ENCODE results near the gene ABCB11. TPM values are rescaled to one million over a fixed set of nuclear protein-coding genes. Genes with fewer than 3 reads are reported as not detected.

ABCB11 gene
- total RNA-seq, 4 donors from 2014 or later = 0.13 TPM; not detected in 3

GRCh38 chr2:169005080-169005598 is 26.0 kb downstream of the ABCB11 start:
- Histone ChIP-seq H3K27ac (no peak overlapping the region), H3K9me3 (no peaks in the 10 kb centered on the region), H3K36me3 (no peaks in the 10 kb centered on the region), H3K4me3 (no peak overlapping the region), H3K4me1 (no peaks in the 10 kb centered on the region), H3K27me3 (no peaks in the 10 kb centered on the region)
- no peak for ATAC-seq
- TF ChIP-seq CTCF (IDR thresholded peaks at IDR 0.05) (no peak), POLR2AphosphoS5 (IDR thresholded peaks at IDR 0.05) (no peak), EP300 (IDR thresholded peaks at IDR 0.05) (no peak), POLR2A (IDR thresholded peaks at IDR 0.05) (no peak)
- 60% methylated on average over 1 of the region's 4 CpGs; no CpG with 5 or more reads in 1 of the 2 donors for WGBS, 2 donors (ENCODE audit: low coverage in 1 of 2)

GRCh38 chr2:169002161-169002738 is 28.9 kb downstream of the ABCB11 start:
- Histone ChIP-seq H3K4me1 (no peaks in the 10 kb centered on the region), H3K36me3 (no peaks in the 10 kb centered on the region), H3K27me3 (no peaks in the 10 kb centered on the region), H3K27ac (no peak overlapping the region), H3K4me3 (no peak overlapping the region), H3K9me3 (no peaks in the 10 kb centered on the region)
- 65 to 83% methylated on average over 2 to 3 of the region's 3 CpGs for WGBS, 2 donors (ENCODE audit: low coverage in 1 of 2)
- TF ChIP-seq POLR2AphosphoS5 (IDR thresholded peaks at IDR 0.05) (no peak), EP300 (IDR thresholded peaks at IDR 0.05) (no peak), POLR2A (IDR thresholded peaks at IDR 0.05) (no peak), CTCF (IDR thresholded peaks at IDR 0.05) (no peak)
- no peak for ATAC-seq

- TF ChIP-seq CTCF (IDR thresholded peaks at IDR 0.05) = no peak
- TF ChIP-seq POLR2A (IDR thresholded peaks at IDR 0.05) = no peak
- TF ChIP-seq POLR2AphosphoS5 (IDR thresholded peaks at IDR 0.05) = no peak
- no peak overlapping the region for H3K27ac ChIP-seq
- no peaks in the 10 kb centered on the region for H3K36me3 ChIP-seq
- 82 to 91% methylated on average over 4 to 5 of the region's 5 CpGs for WGBS, 2 donors (ENCODE audit: low coverage in 1 of 2)
- no peaks in the 10 kb centered on the region for H3K27me3 ChIP-seq
- no peaks in the 10 kb centered on the region for H3K9me3 ChIP-seq
- H3K4me3 ChIP-seq = no peak overlapping the region
- ATAC-seq = no peak
- no peaks in the 10 kb centered on the region for H3K4me1 ChIP-seq
These were observed 29.9 kb downstream of the ABCB11 start for GRCh38 chr2:169001116-169001815.

GRCh38 chr2:168999668-169000213 is 31.4 kb downstream of the ABCB11 start:
- H3K4me3 ChIP-seq = no peak overlapping the region
- no peaks in the 10 kb centered on the region for H3K9me3 ChIP-seq
- H3K27ac ChIP-seq = no peak overlapping the region
- no peaks in the 10 kb centered on the region for H3K4me1 ChIP-seq
- ATAC-seq = no peak
- no peaks in the 10 kb centered on the region for H3K27me3 ChIP-seq
- TF ChIP-seq POLR2A (IDR thresholded peaks at IDR 0.05) (no peak), POLR2AphosphoS5 (IDR thresholded peaks at IDR 0.05) (no peak), CTCF (IDR thresholded peaks at IDR 0.05) (no peak), EP300 (IDR thresholded peaks at IDR 0.05) (no peak)
- 79% methylated on average over 1 of the region's 1 CpG; no CpG with 5 or more reads in 1 of the 2 donors for WGBS, 2 donors (ENCODE audit: low coverage in 1 of 2)
- no peaks in the 10 kb centered on the region for H3K36me3 ChIP-seq
